NCI-H82 treated with DMSO at 0.1 percent for 48 hours (cell line): ENCODE data around the gene NLRC4.
"Not testable (repeated sequence)": the region's sequence is repeated elsewhere in the genome, so short reads cannot be mapped to it uniquely, and the experiment has no call there.

ENCODE experiments used
- DNase-seq: peaks from one replicate; lab custom pipeline; 2025; ENCODE audit not compliant: unreplicated experiment; lab: John Stamatoyannopoulos, UW

The NLRC4 gene

DNA sequence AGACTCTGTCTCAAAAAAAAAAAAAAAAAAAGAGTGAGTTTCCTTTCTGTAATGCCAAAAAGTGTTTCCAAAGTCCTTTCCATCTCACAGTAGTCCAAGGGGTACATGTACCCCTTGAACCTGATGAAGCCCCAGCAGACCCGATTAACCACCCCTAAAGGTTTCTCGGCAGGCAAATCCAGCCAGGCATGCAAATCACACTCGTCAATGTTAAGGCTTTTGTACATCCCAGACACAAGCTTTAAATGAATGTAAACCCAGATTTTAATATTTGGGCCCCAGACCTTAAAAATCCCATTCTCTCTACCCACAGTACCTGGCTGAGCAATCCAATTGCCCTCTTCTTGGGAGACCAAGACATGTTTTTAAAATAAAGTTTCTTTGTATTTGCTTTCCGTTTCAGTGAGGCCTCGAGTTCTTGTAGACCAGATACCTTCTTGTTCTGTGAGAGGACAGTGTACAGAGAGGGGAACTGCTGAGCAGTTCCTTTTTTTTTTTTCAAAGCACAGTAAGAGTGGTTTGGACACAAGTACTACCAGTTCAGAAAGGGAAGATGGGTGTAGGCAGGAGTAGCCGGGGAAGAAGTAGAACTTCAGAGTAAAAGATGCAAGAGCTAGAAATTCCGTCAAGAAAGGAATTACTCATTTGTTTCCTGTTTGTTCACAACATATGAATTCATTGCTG is at the start of gene NLRC4:
NLRC4 (minus strand) TSS at position 465 of the 684 bp plus-strand sequence. CDS start 8,111 bp downstream, outside the sequence.
- DNase-seq: no peak

GRCh38 chr2:32310577-32310976 is 45.9 kb upstream of the NLRC4 start:
- no peak for DNase-seq

DNA sequence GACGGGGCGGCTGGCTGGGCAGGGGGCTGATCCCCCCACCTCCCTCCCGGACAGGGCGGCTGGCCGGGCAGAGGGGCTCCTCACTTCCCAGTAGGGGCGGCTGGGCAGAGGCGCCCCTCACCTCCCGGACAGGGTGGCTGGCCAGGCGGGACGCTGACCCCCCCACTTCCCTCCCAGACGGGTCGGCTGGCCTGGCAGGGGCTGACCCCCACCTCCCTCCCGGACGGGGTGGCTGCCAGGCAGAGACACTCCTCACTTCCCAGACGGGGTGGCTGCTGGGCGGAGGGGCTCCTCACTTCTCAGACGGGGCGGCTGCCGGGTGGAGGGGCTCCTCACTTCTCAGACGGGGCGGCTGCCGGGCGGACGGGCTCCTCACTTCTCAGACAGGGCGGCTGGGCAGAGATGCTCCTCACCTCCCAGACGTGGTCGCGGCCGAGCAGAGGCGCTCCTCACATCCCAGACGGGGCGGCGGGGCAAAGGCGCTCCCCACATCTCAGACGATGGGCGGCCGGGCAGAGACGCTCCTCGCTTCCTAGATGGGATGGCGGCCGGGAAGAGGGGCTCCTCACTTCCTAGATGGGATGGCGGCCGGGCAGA is 29.4 kb upstream of the NLRC4 start:
- DNase-seq: not testable (repeated sequence)

DNA sequence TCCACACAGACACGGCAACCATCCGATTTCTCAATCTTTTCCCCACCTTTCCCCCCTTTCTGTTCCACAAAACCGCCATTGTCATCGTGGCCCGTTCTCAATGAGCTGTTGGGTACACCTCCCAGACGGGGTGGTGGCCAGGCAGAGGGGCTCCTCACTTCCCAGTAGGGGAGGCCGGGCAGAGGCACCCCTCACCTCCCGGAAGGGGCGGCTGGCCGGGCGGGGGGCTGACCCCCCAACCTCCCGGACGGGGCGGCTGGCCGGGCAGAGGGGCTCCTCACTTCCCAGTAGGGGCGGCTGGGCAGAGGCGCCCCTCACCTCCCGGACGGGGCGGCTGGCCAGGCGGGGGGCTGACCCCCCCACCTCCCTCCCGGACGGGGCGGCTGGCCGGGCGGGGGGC is 28.8 kb upstream of the NLRC4 start:
- DNase-seq: not testable (repeated sequence)

GRCh38 chr2:32291746-32292145 is 27.1 kb upstream of the NLRC4 start:
- no peak for DNase-seq

DNA sequence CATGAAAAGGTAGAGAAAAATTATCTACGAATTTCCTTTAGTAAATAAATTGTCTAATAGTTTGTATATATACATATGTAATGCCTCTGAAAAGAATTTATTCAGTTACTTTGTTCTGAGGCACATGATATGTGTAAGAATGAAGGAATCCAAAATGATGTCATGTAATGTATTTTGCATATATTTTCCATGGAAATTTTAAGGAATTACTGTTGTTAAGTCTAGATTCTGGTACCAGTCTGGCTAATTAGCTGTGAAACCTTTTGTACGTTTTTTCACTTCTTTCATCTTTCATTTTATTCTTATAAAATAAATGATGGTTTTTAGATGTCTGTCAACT is 25.3 kb upstream of the NLRC4 start:
- DNase-seq: no peak

DNA sequence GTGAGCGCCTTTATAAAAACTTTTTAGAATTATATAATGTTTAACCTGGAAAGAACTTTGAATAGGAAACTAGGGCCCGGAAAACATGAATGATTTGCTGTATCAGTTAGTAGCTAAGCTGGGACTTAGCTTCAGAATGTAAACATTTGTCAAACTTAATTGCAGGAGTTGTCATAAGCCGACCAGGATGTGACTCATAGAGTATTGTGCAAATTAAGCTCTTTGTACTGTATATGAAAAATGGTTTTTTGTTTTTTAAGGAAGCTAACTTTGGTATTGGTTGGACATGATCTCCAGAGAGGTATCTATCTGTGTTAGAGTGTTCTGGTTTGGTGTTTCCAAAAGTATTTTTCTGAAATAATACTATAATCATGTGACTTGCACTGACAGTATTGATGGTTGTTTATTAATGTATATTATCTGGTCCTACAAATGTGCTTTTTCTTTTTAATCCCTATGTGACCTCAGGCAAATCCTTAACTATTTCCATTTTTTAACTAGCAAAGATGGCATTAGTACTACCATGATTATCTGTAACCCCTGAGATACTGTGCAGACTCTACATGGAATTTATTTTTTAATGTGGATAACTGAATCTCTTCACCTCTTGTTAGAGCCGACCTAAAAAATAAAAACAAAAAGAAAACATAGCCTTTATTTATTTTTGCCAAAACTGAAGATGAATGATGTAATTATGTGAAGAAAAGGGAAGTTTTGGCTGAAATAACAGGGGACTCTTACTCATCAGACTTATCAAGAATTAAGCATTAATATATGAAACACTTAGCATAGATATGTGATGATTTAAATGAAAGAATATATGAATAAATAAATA is 24.7 kb upstream of the NLRC4 start:
- no peak for DNase-seq

GRCh38 chr2:32284321-32284720 is 19.6 kb upstream of the NLRC4 start:
- DNase-seq: no peak

- DNase-seq: no peak
Measured at GRCh38 chr2:32278478-32278853, 13.8 kb upstream of the NLRC4 start.

DNA sequence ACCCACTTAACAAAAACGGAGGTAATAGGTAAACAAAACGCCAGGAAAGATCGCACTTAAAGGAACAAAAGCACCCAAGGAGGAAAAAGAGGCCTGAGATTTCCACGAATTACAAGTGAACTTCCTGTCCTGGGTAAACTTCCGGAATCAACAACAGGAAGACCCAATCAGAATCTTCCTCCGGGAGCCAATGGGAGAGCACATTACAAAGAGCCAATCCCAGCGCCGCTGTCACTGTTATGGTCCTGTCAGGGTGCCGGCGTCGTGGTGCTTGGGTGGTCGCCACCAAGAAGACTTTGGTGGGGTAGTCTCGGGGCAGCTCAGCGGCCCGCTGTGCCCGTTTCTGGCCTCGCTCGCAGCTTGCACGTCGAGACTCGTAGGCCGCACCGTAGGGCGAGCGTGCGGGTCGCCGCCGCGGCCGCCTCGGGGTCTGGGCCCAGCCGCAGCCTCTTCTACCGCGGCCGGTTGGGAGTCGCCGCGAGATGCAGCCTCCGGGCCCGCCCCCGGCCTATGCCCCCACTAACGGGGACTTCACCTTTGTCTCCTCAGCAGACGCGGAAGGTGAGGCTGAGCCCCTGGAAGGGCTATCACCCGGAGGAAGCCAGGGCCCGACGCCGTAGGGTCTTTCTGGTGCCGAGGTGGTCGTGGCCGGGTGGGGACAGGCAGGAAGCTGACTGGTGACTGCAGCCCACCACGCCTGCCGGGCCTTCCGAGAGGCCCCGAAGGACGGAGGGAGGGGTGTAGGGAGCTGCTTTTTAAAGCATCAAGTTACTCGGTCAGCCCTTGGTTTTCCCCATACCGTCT is 13.2 kb upstream of the NLRC4 start, which contains the start of gene YIPF4:
YIPF4 (plus strand) TSS at position 231 of the 804 bp plus-strand sequence; CDS start at position 483, 252 bp downstream.
- DNase-seq: peak; percentile 88

- no peak for DNase-seq
Measured at GRCh38 chr2:32277363-32277673, 12.6 kb upstream of the NLRC4 start.

DNA sequence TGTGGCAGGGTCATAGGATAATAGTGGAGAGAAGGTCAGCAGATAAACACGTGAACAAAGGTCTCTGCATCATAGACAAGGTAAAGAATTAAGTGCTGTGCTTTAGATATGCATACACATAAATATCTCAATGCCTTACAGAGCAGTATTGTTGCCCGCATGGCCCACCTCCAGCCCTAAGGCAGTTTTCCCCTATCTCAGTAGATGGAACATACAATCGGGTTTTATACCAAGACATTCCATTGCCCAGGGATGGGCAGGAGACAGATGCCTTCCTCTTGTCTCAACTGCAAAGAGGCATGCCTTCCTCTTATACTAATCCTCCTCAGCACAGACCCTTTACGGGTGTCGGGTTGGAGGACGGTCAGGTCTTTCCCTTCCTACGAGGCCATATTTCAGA is 11.1 kb upstream of the NLRC4 start:
- DNase-seq: not testable (repeated sequence)

DNA sequence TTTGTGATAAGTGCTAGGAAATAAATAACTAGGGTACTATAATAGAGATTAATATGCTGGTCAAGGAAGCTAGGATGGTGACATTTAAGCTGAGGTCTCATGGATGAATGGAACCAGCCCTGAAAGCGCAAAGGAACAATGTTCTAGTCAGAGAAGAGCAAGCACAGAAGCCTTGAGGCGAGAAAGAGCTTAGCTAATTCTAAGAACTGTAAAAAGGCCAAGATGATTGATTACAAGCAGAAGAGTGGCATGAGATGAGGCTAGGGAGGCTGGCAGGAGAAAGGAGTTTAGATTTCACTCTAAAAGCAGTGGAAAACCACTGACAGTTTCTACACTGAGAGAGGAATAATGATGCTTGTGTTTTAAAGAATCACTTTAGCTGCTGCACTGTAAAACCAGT is 9.6 kb upstream of the NLRC4 start:
- DNase-seq: no peak

DNA sequence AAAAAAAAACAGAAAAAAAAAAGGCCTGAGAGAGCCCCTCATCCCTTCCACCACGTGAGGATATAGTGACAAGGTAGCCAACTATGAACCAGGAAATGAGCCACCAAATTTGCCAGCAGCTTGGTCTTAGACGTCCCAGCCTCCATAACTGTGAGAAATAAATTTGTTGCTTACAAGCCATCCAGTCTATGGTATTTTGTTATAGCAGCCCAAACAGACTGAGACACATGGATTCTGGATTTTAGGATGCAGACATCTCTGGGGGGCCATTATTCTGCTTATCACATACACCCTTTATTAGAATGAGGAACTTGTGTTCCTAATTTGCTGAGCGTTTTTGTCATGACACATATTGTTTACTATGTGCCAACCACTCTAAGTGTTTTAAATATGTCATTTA is 7.6 kb upstream of the NLRC4 start:
- no peak for DNase-seq

DNA sequence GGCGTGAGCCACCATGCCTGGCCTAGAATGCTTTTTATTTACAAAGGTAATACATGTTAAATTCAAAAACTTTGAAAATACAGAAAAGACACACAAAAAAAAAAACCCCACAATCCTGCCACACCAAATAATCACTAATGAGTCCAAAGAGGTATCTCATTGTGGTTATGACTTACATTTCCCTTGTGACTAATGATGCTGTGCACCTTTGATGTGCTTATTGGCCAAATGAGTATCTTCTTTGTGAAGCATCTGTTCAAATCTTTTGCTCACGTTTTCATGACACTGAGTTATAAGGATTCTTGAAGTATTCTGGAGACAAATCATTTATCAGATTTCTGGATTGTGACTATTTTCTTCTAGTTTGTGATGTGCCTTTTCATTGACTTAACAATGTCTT is 6.4 kb upstream of the NLRC4 start:
- DNase-seq: no peak

- DNase-seq: no peak
Measured at GRCh38 chr2:32262105-32262504, 2.6 kb downstream of the NLRC4 start.

- no peak for DNase-seq
Measured at GRCh38 chr2:32260376-32260775, 4.3 kb downstream of the NLRC4 start.

- no peak for DNase-seq
Measured at GRCh38 chr2:32258242-32258641, 6.4 kb downstream of the NLRC4 start.

DNA sequence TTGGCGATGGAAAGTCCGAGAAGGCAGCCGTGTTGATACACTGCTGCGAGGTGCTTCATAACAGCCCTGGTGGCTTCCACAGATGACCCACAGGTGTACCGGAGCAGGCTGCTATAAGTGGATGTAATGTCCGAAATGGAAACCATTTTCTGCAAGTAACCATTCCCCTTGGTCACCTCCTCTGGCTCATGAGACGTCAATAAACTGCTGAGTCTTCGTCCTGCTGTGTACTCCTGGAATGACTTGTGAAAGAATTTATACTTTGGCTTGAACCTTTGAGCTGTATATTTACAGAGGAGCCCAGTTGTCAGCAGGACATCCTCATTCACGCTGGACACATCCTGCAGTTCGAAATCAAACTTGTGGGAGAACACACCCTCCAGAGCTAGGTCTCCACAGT is 14.4 kb downstream of the NLRC4 start:
- DNase-seq: no peak

GRCh38 chr2:32249731-32250236 is 14.9 kb downstream of the NLRC4 start:
- no peak for DNase-seq

DNA sequence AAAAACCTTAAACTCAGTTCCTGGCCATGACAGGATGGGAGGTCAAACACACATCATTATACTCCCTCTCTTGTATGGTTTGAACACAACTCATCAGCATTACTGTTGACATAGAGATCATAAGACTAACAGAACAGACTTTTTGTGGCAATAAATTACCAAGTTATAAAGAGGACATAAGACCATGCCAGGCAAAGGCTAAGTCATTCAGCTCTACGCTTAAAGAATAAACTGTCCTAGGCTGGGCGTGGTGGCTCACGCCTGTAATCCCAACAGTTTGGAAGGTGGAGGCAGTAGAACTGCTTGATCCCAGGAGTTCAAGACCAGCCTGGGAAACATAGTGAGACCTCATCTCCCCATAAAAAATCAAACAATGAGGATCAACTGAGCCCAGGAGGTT is 16.4 kb downstream of the NLRC4 start:
- no peak for DNase-seq
